Islet precursor cell (in vitro differentiated cells): Measurements from ENCODE around the gene EDDM3A.
"Not testable (repeated sequence)": the region's sequence is repeated elsewhere in the genome, so short reads cannot be mapped to it uniquely, and the experiment has no call there.

Experiments
- DNase-seq: peaks from one replicate; pipeline ENCODE4 v3.0.0-alpha.2; 2018

Gene EDDM3A

GRCh38 chr14:20733684-20734429, 11.8 kb upstream of the EDDM3A start:
- DNase-seq = no peak

DNA sequence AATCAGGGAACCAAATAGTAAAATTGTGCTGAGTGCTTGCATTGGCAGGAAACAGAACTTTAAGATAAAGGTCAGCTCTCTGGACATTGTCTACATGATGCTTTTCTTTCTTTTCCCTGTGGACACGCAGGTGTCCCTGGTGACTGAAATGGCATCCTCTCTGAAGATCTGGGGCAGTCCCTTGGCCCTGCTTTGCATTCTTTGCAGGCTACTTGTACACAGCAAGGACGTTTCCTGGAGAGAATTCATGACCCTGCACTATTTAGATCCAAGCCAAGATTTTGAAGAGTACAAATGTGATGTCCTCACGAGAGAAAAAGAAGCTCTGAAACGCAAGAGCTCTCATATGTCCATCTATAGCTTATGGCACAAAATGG, 11.3 kb upstream of the EDDM3A start:
- no peak for DNase-seq

- DNase-seq = not testable (repeated sequence)
Measured at GRCh38 chr14:20738292-20738691, 7.4 kb upstream of the EDDM3A start.

GRCh38 chr14:20742132-20742531, 3.6 kb upstream of the EDDM3A start:
- no peak for DNase-seq

DNA sequence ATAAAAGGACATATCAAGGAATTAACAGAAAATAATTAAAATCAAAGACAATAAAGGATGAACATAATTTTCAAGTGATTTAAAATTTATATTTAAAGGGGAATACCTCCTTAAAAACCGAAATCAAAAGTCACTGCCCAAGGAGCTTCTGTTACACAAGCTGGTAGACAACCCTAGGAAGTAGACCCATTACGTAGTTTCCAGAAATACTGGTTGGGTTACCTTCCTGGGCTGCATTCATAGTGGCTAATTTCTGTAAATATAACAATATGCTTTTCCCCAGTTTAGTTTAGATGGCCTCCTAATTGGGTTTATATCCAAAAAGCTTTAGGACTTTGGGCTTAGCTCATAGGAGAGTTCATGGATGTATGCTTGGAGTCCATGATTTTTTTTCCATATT, 2.1 kb upstream of the EDDM3A start:
- DNase-seq = no peak

GRCh38 chr14:20746566-20746965, 879 bp downstream of the EDDM3A start:
- DNase-seq = no peak

DNA sequence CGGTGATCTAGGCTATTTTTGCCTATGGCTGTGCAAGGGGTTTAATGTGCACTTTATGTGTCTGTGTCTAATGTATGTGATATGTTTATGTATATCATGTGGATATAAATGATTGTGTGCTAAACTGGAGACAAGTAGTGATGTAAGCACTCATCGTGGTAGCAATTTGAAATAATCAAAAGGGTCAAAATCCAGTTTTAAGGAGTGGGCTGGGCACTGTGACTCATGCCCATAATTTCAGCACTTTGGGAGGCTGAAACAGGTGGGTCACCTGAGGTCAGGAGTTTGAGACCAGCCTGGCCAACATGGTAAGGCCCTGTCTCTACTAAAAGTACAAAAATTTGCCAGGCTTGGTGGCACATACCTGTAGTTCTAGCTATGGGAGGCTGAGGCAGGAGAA, 2.8 kb downstream of the EDDM3A start:
- DNase-seq = no peak

- DNase-seq = no peak
Measured at GRCh38 chr14:20750194-20750593, 4.5 kb downstream of the EDDM3A start.

- DNase-seq = peak; percentile 71
Measured at GRCh38 chr14:20751963-20752562, 6.4 kb downstream of the EDDM3A start.

GRCh38 chr14:20754308-20754707, 8.6 kb downstream of the EDDM3A start:
- no peak for DNase-seq

GRCh38 chr14:20755037-20755436, 9.3 kb downstream of the EDDM3A start:
- DNase-seq = no peak

GRCh38 chr14:20757965-20758364, 12.3 kb downstream of the EDDM3A start:
- no peak for DNase-seq

GRCh38 chr14:20759465-20759864, 13.8 kb downstream of the EDDM3A start:
- not testable (repeated sequence) for DNase-seq

DNA sequence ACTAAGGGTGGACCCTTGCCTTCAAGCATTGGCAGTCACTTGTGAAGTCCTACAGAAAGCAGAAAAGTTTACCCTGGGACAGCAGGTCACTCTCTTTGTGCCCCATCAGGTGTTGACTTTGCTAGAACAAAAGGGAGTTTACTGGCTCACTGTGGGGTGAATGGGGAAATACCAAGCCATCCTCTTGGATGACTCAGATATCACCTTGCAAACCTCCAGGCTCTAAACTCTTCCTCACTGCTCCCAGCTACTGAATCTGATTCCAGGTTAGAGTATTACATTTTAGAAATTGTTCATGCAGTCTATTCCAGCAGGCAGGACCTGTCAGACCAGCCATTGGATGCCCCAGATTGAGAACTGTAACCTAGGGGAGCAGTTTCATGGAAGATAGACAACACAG, 15.3 kb downstream of the EDDM3A start:
- no peak for DNase-seq

GRCh38 chr14:20768593-20768892, 22.9 kb downstream of the EDDM3A start:
- no peak for DNase-seq

DNA sequence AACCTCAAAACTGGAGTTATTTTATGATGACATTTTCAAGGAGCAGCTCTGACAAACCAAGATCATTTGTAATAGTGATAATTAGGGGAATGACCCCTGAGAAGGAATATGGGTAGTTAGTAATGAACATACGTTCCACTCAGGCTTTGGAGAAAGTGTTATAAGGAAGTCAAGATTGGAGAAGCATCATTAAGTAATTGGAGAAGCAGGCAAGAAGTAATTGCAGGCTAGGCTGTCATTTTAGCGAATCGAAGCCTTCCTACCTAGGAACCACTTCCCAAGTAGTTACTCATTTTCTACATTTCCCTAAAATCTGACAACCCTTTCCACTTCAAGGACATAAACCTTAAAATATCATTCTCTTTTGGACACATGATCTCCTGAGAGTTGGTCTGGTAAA, 23.7 kb downstream of the EDDM3A start:
- DNase-seq = no peak

GRCh38 chr14:20772650-20773049, 27.0 kb downstream of the EDDM3A start:
- DNase-seq = no peak

- no peak for DNase-seq
Measured at GRCh38 chr14:20774258-20774824, 28.7 kb downstream of the EDDM3A start.

DNA sequence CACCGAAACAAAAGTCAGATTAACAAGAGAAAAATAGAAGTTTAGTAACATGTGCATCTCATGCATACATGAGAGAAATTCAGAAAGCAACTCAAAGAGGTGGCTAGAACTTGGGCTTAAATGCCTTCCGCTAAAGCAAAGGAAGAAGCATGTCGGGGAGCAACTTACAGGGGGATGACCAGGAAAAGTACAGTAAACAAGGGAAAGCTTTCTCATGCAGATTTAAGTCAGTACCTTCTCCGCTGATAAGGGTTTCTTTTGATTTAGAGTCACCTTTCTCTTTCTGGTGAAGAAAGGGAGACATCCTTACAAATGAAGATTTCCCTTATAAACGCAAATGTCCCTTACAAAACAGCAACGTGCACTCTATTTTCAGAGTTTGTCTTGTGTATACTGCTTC, 29.4 kb downstream of the EDDM3A start:
- DNase-seq = no peak

DNA sequence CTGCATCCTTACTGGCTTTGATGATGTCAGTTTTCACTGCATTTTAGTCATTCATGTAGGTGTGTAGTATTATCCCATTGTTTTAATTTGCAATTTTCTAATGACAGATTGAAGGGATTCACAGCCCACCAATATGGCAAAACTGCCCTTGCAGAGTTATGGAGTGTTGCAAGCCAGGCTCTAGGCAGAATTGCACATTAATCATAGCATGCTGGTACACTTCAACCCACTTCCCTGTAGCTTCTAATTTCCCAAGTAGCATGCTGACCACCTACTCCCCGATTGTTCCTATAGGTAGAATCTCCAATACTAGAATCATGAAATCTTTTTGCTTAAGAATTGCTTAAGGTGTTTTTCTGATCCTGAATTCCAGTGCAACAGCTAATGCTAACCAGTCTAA, 30.2 kb downstream of the EDDM3A start:
- no peak for DNase-seq

GRCh38 chr14:20781803-20782202, 36.1 kb downstream of the EDDM3A start:
- peak; percentile 89 for DNase-seq

DNA sequence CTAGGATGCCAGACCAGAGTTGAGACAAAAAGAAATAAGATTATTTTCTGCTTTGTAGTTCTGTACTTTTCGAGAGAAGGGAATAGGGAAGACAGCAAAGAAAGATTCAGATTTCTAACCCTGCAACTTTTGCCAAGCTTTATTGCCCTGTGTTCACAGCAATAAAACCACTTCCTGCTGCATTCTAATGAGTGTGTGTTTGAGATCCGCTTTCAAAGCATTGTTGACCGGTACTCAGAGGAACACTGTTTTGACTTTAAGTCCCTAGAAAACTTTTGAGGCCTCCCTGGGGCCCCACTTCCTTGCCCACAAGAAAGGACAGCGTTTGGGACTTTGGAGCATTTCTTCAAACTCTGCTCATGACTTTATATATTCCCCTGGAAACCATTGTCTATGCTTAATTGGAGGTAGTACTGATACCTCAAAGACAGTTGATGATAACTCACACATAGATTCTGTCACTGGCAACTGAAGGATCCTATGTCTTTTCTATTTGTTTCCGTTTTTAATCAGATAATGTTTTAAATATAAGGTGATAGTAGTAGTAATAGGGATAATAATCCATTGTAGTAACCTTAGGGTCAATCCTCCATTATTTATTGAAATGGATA, 36.7 kb downstream of the EDDM3A start:
- DNase-seq = peak; percentile 66

DNA sequence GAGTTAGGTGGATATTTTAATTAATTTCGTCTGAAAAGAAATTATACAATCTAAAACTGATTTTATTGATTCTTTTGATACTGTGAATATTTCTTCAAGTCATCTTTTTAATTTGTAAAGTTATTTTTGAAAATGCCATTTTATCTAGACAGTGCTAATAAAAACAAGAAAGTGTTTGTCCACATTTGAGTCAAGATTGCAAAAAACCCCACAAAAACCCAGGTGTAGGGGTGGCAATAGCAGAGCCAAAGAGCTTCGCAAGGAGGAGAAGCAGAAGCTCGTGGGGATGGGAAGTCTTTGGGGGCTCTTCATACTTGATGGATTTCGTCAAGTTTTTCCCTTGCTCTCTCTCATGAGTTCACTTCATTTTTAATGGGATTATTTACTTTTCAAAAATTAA, 41.3 kb downstream of the EDDM3A start:
- DNase-seq = no peak

DNA sequence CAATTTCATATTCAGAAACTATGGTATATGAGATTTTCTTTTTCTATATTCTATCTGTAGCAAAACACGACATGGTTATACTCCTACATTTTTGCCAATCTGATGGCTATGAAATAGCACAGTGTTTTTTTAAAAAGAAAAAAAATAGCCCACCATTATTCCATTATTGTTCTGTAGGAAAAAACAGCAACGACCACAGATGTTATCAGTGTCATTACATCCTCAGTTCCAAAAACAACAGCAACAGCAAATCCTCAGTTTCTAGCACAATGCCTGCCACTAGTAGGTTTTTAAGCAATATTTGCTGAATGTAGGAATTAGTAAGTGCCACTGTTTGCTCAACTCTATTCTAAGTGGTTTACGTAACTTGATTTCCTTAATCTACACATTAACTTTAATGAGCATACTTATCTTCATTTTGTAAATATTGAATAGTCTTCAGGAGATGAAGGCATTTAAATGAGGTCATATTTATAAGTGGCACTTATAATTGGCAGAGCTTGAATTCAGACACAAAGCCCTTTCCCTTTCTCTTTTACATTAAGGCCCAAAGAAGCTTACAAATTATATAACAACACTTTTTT, 43.6 kb downstream of the EDDM3A start:
- DNase-seq = no peak
